Measurements from ENCODE around the gene CCDC137.

- TF ChIP-seq, protein P1, sequence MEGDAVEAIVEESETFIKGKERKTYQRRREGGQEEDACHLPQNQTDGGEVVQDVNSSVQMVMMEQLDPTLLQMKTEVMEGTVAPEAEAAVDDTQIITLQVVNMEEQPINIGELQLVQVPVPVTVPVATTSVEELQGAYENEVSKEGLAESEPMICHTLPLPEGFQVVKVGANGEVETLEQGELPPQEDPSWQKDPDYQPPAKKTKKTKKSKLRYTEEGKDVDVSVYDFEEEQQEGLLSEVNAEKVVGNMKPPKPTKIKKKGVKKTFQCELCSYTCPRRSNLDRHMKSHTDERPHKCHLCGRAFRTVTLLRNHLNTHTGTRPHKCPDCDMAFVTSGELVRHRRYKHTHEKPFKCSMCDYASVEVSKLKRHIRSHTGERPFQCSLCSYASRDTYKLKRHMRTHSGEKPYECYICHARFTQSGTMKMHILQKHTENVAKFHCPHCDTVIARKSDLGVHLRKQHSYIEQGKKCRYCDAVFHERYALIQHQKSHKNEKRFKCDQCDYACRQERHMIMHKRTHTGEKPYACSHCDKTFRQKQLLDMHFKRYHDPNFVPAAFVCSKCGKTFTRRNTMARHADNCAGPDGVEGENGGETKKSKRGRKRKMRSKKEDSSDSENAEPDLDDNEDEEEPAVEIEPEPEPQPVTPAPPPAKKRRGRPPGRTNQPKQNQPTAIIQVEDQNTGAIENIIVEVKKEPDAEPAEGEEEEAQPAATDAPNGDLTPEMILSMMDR (conservative IDR thresholded peaks at IDR 0.05) = no peak; the same call in 1 of the 2 replicates
- TF ChIP-seq ZFX (IDR thresholded peaks at IDR 0.05) = no peak
These were observed 40.5 kb downstream of the CCDC137 start for GRCh38 chr17:81706757-81707624.
